Measurements from ENCODE around the gene GPR160. TPM values are rescaled to one million over a fixed set of nuclear protein-coding genes. Genes with fewer than 3 reads are reported as not detected.

The GPR160 gene
- total RNA-seq, 3 donors from 2014 or later = 2.2 to 3.0 (median 2.5) TPM

GRCh38 chr3:170046269-170047132, 8.7 kb downstream of the GPR160 start:
- Mint-ChIP-seq H3K4me1 (ENCODE audit: low read depth) (peaks cover 15% of the 10 kb centered on the region), H3K27me3 (ENCODE audit: low read depth) (no peaks in the 10 kb centered on the region), H3K36me3 (ENCODE audit: insufficient read depth) (peaks cover 2% of the 10 kb centered on the region), H3K4me3 (no peak overlapping the region), H3K9me3 (no peaks in the 10 kb centered on the region)
- no peak for ATAC-seq
- no peak for DNase-seq

- Mint-ChIP-seq H3K9me3 (no peaks in the 10 kb centered on the region), H3K36me3 (ENCODE audit: insufficient read depth) (peaks cover 2% of the 10 kb centered on the region), H3K4me3 (no peak overlapping the region), H3K27me3 (ENCODE audit: low read depth) (no peaks in the 10 kb centered on the region), H3K4me1 (ENCODE audit: low read depth) (peaks cover 15% of the 10 kb centered on the region)
- no peak for DNase-seq
- ATAC-seq = no peak
Observed at GRCh38 chr3:170047133-170047404, 9.3 kb downstream of the GPR160 start.

- DNase-seq (no peak), ATAC-seq (no peak)
- Mint-ChIP-seq H3K4me1 (ENCODE audit: low read depth) (peaks cover 14% of the 10 kb centered on the region), H3K36me3 (ENCODE audit: insufficient read depth) (peaks cover 3% of the 10 kb centered on the region), H3K4me3 (no peak overlapping the region), H3K27me3 (ENCODE audit: low read depth) (no peaks in the 10 kb centered on the region), H3K9me3 (no peaks in the 10 kb centered on the region)
Observed at GRCh38 chr3:170049146-170050000, 11.6 kb downstream of the GPR160 start.

GRCh38 chr3:170050753-170051152, 13.0 kb downstream of the GPR160 start:
- Mint-ChIP-seq H3K9me3 (no peaks in the 10 kb centered on the region), H3K4me1 (ENCODE audit: low read depth) (peaks cover 9% of the 10 kb centered on the region), H3K27me3 (ENCODE audit: low read depth) (no peaks in the 10 kb centered on the region), H3K4me3 (no peak overlapping the region), H3K36me3 (ENCODE audit: insufficient read depth) (peaks cover 3% of the 10 kb centered on the region)
- ATAC-seq (no peak), DNase-seq (no peak)

GRCh38 chr3:170052398-170052797, 14.6 kb downstream of the GPR160 start:
- Mint-ChIP-seq H3K36me3 (ENCODE audit: insufficient read depth) (peaks cover 3% of the 10 kb centered on the region), H3K4me3 (no peak overlapping the region), H3K27me3 (ENCODE audit: low read depth) (no peaks in the 10 kb centered on the region), H3K9me3 (no peaks in the 10 kb centered on the region), H3K4me1 (ENCODE audit: low read depth) (peaks cover 18% of the 10 kb centered on the region)
- no peak for DNase-seq
- ATAC-seq = no peak

- ATAC-seq (no peak), DNase-seq (no peak)
- Mint-ChIP-seq H3K27me3 (ENCODE audit: low read depth) (no peaks in the 10 kb centered on the region), H3K9me3 (no peaks in the 10 kb centered on the region), H3K4me3 (no peak overlapping the region), H3K36me3 (ENCODE audit: insufficient read depth) (peaks cover 3% of the 10 kb centered on the region), H3K4me1 (ENCODE audit: low read depth) (peaks cover 29% of the 10 kb centered on the region)
Observed at GRCh38 chr3:170054204-170054603, 16.4 kb downstream of the GPR160 start.

GRCh38 chr3:170055209-170055608, 17.4 kb downstream of the GPR160 start:
- peaks cover 3% of the 10 kb centered on the region for H3K36me3 Mint-ChIP-seq (ENCODE audit: insufficient read depth)
- no peak overlapping the region for H3K4me3 Mint-ChIP-seq
- no peaks in the 10 kb centered on the region for H3K27me3 Mint-ChIP-seq (ENCODE audit: low read depth)
- H3K9me3 Mint-ChIP-seq = no peaks in the 10 kb centered on the region
- H3K4me1 Mint-ChIP-seq (ENCODE audit: low read depth) = peaks cover 29% of the 10 kb centered on the region
- DNase-seq = no peak
- peak; percentile 85 to 86 for ATAC-seq

- Mint-ChIP-seq H3K4me3 (no peak overlapping the region), H3K4me1 (ENCODE audit: low read depth) (peaks cover 29% of the 10 kb centered on the region), H3K36me3 (ENCODE audit: insufficient read depth) (peaks cover 1% of the 10 kb centered on the region), H3K9me3 (no peaks in the 10 kb centered on the region), H3K27me3 (ENCODE audit: low read depth) (no peaks in the 10 kb centered on the region)
- ATAC-seq (peak; percentile 70 to 76), DNase-seq (no peak)
Observed at GRCh38 chr3:170056710-170057454, 19.1 kb downstream of the GPR160 start.

- Mint-ChIP-seq H3K27me3 (ENCODE audit: low read depth) (no peaks in the 10 kb centered on the region), H3K36me3 (ENCODE audit: insufficient read depth) (peaks cover 2% of the 10 kb centered on the region), H3K4me3 (no peak overlapping the region)
Observed at GRCh38 chr3:170057550-170057949, 19.8 kb downstream of the GPR160 start.

GRCh38 chr3:170058127-170058526, 20.3 kb downstream of the GPR160 start:
- no peak for ATAC-seq
- peaks cover 29% of the 10 kb centered on the region for H3K4me1 Mint-ChIP-seq (ENCODE audit: low read depth)

More at GRCh38 chr3:170057550-170057949, 19.8 kb downstream of the GPR160 start:
- ATAC-seq = no peak
- Mint-ChIP-seq H3K9me3 (no peaks in the 10 kb centered on the region), H3K4me1 (ENCODE audit: low read depth) (peaks cover 29% of the 10 kb centered on the region)
- DNase-seq = no peak

GRCh38 chr3:170059447-170059846, 21.7 kb downstream of the GPR160 start:
- peaks cover 29% of the 10 kb centered on the region for H3K4me1 Mint-ChIP-seq (ENCODE audit: low read depth)
- peaks cover 2% of the 10 kb centered on the region for H3K36me3 Mint-ChIP-seq (ENCODE audit: insufficient read depth)

More at GRCh38 chr3:170058127-170058526, 20.3 kb downstream of the GPR160 start:
- no peaks in the 10 kb centered on the region for H3K27me3 Mint-ChIP-seq (ENCODE audit: low read depth)
- no peak overlapping the region for H3K4me3 Mint-ChIP-seq
- no peaks in the 10 kb centered on the region for H3K9me3 Mint-ChIP-seq
- no peak for DNase-seq
- H3K36me3 Mint-ChIP-seq (ENCODE audit: insufficient read depth) = peaks cover 2% of the 10 kb centered on the region

GRCh38 chr3:170062068-170062467, 24.3 kb downstream of the GPR160 start:
- ATAC-seq (no peak), DNase-seq (no peak)
- H3K36me3 Mint-ChIP-seq (ENCODE audit: insufficient read depth) = peaks cover 5% of the 10 kb centered on the region

More at GRCh38 chr3:170059447-170059846, 21.7 kb downstream of the GPR160 start:
- H3K4me3 Mint-ChIP-seq = no peak overlapping the region
- no peaks in the 10 kb centered on the region for H3K27me3 Mint-ChIP-seq (ENCODE audit: low read depth)
- no peaks in the 10 kb centered on the region for H3K9me3 Mint-ChIP-seq
- ATAC-seq (no peak), DNase-seq (no peak)

GRCh38 chr3:170062769-170063168, 25.0 kb downstream of the GPR160 start:
- Mint-ChIP-seq H3K36me3 (ENCODE audit: insufficient read depth) (peaks cover 7% of the 10 kb centered on the region), H3K4me1 (ENCODE audit: low read depth) (peaks cover 8% of the 10 kb centered on the region), H3K9me3 (no peaks in the 10 kb centered on the region), H3K27me3 (ENCODE audit: low read depth) (no peaks in the 10 kb centered on the region), H3K4me3 (no peak overlapping the region)
- ATAC-seq (no peak), DNase-seq (no peak)

More at GRCh38 chr3:170062068-170062467, 24.3 kb downstream of the GPR160 start:
- peaks cover 15% of the 10 kb centered on the region for H3K4me1 Mint-ChIP-seq (ENCODE audit: low read depth)
- no peaks in the 10 kb centered on the region for H3K27me3 Mint-ChIP-seq (ENCODE audit: low read depth)
- no peak overlapping the region for H3K4me3 Mint-ChIP-seq
- no peaks in the 10 kb centered on the region for H3K9me3 Mint-ChIP-seq

- no peak for ATAC-seq
- no peaks in the 10 kb centered on the region for H3K9me3 Mint-ChIP-seq
- no peaks in the 10 kb centered on the region for H3K27me3 Mint-ChIP-seq (ENCODE audit: low read depth)
- H3K4me1 Mint-ChIP-seq (ENCODE audit: low read depth) = no peaks in the 10 kb centered on the region
- peaks cover 7% of the 10 kb centered on the region for H3K36me3 Mint-ChIP-seq (ENCODE audit: insufficient read depth)
- H3K4me3 Mint-ChIP-seq = no peak overlapping the region
- no peak for DNase-seq
Observed at GRCh38 chr3:170063691-170064090, 25.9 kb downstream of the GPR160 start.
